Neural progenitor cell (in vitro differentiated cells): ENCODE measurements around the gene FERMT3. TPM values are rescaled to one million over a fixed set of nuclear protein-coding genes. Genes with fewer than 3 reads are reported as not detected.
A peak's percentile ranks its signal among the peaks of the same experiment; 100 is the strongest.
"Not testable (repeated sequence)": the region's sequence is repeated elsewhere in the genome, so short reads cannot be mapped to it uniquely, and the experiment has no call there.

ENCODE experiments used
- DNase-seq: peaks from one replicate; pipeline ENCODE4 v3.0.0-alpha.2; 2016; ENCODE audit warnings: low spot score
- H2AFZ ChIP-seq: fragments of 200-600 bp; sonication (generic); replicated peaks from 2 replicates; pipeline ENCODE4 v1.6.1; 2016; ENCODE audit warnings: antibody characterized with exemption
- H3F3A ChIP-seq: fragments of 200-600 bp; sonication (generic); 2 replicates; pipeline ENCODE4 v1.6.1; 2016; ENCODE audit warnings: antibody characterized with exemption, low read depth
- H3K27ac ChIP-seq: fragments of 200-600 bp; sonication (generic); 2 replicates; pipeline ENCODE4 v1.5.1; 2016; ENCODE audit warnings: mild to moderate bottlenecking
- H3K27me3 ChIP-seq: fragments of 200-600 bp; sonication (generic); 2 replicates; pipeline ENCODE4 v1.6.1; 2016; ENCODE audit warnings: mild to moderate bottlenecking, moderate library complexity
- H3K36me3 ChIP-seq: fragments of 200-600 bp; sonication (generic); 2 replicates; pipeline ENCODE4 v1.5.1; 2016
- H3K4me1 ChIP-seq: fragments of 200-600 bp; sonication (generic); 2 replicates; pipeline ENCODE4 v1.6.1; 2016; ENCODE audit warnings: mixed run types
- H3K4me2 ChIP-seq: fragments of 200-600 bp; sonication (generic); 2 replicates; pipeline ENCODE4 v1.6.1; 2016
- H3K4me3 ChIP-seq: fragments of 200-600 bp; sonication (generic); 2 replicates; pipeline ENCODE4 v1.5.1; 2016
- H3K79me2 ChIP-seq: fragments of 200-600 bp; sonication (generic); 2 replicates; pipeline ENCODE4 v1.6.1; 2016; ENCODE audit warnings: low read depth
- H3K9ac ChIP-seq: fragments of 200-600 bp; sonication (generic); 2 replicates; pipeline ENCODE4 v1.6.1; 2016
- H3K9me3 ChIP-seq: fragments of 200-600 bp; sonication (generic); 2 replicates; pipeline ENCODE4 v1.5.1; 2016; ENCODE audit warnings: low read depth
- H4K20me1 ChIP-seq: fragments of 200-600 bp; sonication (generic); 2 replicates; pipeline ENCODE4 v1.6.1; 2016; ENCODE audit warnings: low read depth
- H3K27ac Mint-ChIP-seq: 3 replicates; pipeline ENCODE4 v1.8.0; 2021; ENCODE audit warnings: mixed read lengths
- H3K27me3 Mint-ChIP-seq: 2 replicates; pipeline ENCODE4 v1.8.0; 2022; ENCODE audit warnings: low read depth, mild to moderate bottlenecking, inconsistent platforms, moderate library complexity, mixed read lengths; ENCODE audit not compliant: insufficient read depth
- H3K36me3 Mint-ChIP-seq: 3 replicates; pipeline ENCODE4 v1.8.0; 2021; ENCODE audit warnings: mixed read lengths
- H3K4me1 Mint-ChIP-seq: 3 replicates; pipeline ENCODE4 v1.8.0; 2021; ENCODE audit warnings: mixed read lengths
- H3K4me3 Mint-ChIP-seq: 3 replicates; pipeline ENCODE4 v1.8.0; 2021; ENCODE audit warnings: mild to moderate bottlenecking, moderate library complexity, mixed read lengths
- H3K9me3 Mint-ChIP-seq: 3 replicates; pipeline ENCODE4 v1.8.0; 2020; ENCODE audit warnings: mixed read lengths
- EZH2 ChIP-seq: fragments of 200-600 bp; sonication (generic); IDR thresholded peaks from 2 replicates; pipeline ENCODE4 v1.6.1; 2017; ENCODE audit warnings: antibody characterized with exemption, mild to moderate bottlenecking, moderate library complexity
- EZH2phosphoT487 ChIP-seq: fragments of 200-600 bp; sonication (generic); IDR thresholded peaks from 2 replicates; pipeline ENCODE4 v1.6.1; 2017; ENCODE audit warnings: antibody characterized with exemption
- total RNA-seq: library from RNA; depleted of rRNA; stranded (reverse); fragments of >200 nt; gene quantifications from 2 replicates; pipeline ENCODE4 v1.2.3, GENCODE V29; 2015; ENCODE audit warnings: low replicate concordance
- TF ChIP-seq, protein P1 (sequence below): fragments of 200-600 bp; sonication (generic); IDR thresholded peaks from 2 replicates; pipeline ENCODE4 v1.5.1; 2017; ENCODE audit warnings: antibody characterized with exemption, mild to moderate bottlenecking

Gene FERMT3
- total RNA-seq, result 0.31 TPM in 1 of 2 replicates, not detected in the other

DNA sequence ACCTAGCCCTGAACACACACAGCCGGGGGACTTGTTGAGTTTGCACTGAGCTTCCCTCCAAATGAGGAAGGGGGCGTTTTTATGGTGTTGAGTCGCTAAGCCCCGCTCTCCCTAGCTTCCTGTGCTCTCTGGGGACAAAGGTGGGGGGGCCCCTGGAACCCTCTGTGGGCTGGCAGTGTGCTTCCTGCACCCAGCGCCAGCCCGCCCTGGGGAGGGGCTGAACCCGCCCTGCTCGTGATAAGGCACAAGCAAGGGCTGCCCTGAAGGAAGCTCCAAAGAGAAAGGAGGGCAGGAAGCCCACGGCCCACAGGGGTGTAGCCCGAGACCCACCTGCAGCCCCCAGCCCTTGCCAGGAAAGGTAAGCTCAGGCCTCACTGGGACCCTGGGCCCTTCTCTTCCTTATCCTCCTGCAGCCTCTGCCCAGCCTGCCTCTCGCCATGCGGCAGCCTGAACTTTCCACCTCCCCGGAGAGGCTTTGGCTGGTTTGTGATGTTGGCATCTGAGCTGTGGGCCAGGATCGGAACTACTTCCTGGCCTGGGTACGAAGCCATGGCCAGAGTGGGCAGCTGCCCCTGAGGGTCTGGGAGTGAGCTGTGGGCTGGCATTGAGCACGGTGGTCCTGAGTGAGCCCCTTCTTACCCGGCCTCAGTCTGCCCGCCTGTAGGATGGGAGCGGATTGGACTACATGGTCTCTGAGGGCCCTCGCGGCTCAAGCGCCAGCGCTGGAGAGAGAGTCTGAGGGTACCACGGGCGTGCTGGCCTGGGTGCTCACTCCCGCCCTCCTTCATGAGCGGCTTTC, at the start of gene FERMT3:
FERMT3 (plus strand) TSS at position 265 of the 799 bp plus-strand sequence. CDS start 644 bp downstream, outside the sequence.
- Histone ChIP-seq H3K9me3 (no peaks in the 10 kb centered on the region), H3K4me2 (no peak within 1 kb of the TSS), H2AFZ (no peak within 1 kb of the TSS), H3K9ac (no peak within 1 kb of the TSS), H3K4me1 (peaks cover 8% of the 10 kb centered on the region), H3K27ac (peak within 1 kb of the TSS; percentile 3), H3F3A (peaks cover 33% of the 10 kb centered on the region), H3K79me2 (no peaks in the 10 kb centered on the region), H3K4me3 (no peak within 1 kb of the TSS), H3K27me3 (no peaks in the 10 kb centered on the region), H4K20me1 (peaks cover 42% of the 10 kb centered on the region), H3K36me3 (no peaks in the 10 kb centered on the region)
- TF ChIP-seq, protein P1, sequence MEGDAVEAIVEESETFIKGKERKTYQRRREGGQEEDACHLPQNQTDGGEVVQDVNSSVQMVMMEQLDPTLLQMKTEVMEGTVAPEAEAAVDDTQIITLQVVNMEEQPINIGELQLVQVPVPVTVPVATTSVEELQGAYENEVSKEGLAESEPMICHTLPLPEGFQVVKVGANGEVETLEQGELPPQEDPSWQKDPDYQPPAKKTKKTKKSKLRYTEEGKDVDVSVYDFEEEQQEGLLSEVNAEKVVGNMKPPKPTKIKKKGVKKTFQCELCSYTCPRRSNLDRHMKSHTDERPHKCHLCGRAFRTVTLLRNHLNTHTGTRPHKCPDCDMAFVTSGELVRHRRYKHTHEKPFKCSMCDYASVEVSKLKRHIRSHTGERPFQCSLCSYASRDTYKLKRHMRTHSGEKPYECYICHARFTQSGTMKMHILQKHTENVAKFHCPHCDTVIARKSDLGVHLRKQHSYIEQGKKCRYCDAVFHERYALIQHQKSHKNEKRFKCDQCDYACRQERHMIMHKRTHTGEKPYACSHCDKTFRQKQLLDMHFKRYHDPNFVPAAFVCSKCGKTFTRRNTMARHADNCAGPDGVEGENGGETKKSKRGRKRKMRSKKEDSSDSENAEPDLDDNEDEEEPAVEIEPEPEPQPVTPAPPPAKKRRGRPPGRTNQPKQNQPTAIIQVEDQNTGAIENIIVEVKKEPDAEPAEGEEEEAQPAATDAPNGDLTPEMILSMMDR, result no peak
- TF ChIP-seq EZH2phosphoT487 (no peak), EZH2 (no peak)
- Mint-ChIP-seq H3K4me1 (peaks cover 13% of the 10 kb centered on the region), H3K9me3 (no peaks in the 10 kb centered on the region), H3K27me3 (peaks cover 8% of the 10 kb centered on the region), H3K36me3 (peaks cover 21% of the 10 kb centered on the region), H3K27ac (no peak within 1 kb of the TSS), H3K4me3 (no peak within 1 kb of the TSS)
- DNase-seq, result no peak

DNA sequence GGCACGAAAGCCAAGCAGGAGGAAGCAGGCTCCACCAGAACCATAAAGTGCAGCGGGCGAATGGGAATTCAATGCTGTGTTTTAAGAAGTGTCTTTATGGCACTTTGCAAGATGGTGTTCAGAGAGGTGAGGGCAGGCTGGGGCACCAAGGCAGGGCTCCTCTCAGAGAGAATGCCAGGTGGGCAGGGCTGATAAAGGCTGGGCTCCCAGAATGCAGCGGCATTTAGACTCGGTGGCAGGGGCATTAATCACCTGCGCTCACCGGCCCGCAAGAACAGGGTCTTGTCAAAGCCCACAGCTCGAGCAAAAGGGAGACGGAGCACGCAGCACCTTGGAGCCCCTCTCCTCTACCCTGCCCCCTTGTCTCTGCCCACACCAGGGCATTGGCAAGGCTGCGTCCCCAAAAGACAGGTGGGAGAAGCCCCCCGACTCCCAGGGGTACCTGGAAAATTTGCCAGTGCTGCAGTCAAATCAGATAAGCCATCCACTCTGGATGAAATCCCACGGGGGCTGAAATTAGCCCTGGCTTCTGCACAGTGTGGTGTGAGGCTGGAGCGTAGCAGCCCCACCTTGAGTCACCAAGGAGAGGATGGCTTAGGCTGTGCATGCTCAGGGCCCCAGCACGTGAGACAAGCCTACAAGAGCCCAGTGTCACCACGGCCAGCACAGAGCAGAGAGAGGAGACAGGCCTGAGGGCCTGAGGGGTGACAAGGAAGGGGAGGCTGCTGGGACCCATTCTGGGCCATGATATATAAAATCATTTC, 48.7 kb upstream of the FERMT3 start:
- H3K4me3 Mint-ChIP-seq, result no peak overlapping the region
- no peak for DNase-seq

DNA sequence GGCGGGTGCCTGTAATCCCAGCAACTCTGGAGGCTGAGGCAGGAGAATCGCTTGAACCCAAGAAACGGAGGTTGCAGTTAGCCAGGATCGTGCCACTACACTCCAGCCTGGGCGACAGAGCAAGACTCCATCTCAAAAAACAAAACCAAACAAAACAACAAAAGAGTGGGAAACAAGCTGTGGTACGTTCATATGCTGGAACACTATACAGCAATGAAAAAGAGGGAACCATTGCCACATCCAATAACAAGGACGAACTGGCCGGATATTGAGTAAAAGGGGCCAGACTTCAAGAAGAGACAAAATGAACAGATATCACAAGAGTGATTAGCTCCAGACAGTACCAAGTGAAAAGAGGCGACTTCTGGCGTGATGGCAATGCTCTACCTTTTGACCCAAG, 45.5 kb upstream of the FERMT3 start:
- peaks cover 12% of the 10 kb centered on the region for H3K27me3 Mint-ChIP-seq
- H3F3A ChIP-seq, result peaks cover 15% of the 10 kb centered on the region
- H3K36me3 Mint-ChIP-seq, result no peaks in the 10 kb centered on the region
- H3K9me3 ChIP-seq, result no peaks in the 10 kb centered on the region
- peaks cover 14% of the 10 kb centered on the region for H3K4me1 Mint-ChIP-seq
- H3K79me2 ChIP-seq, result no peaks in the 10 kb centered on the region
- H3K4me3 Mint-ChIP-seq, result no peak overlapping the region
- peak overlapping the region; percentile 46 for H3K27ac Mint-ChIP-seq
- H3K9me3 Mint-ChIP-seq, result no peaks in the 10 kb centered on the region
- peaks cover 13% of the 10 kb centered on the region for H3K4me1 ChIP-seq
- no peak overlapping the region for H3K4me2 ChIP-seq
- no peak overlapping the region for H3K4me3 ChIP-seq
- H3K27ac ChIP-seq, result no peak overlapping the region
- no peak overlapping the region for H3K9ac ChIP-seq
- TF ChIP-seq EZH2phosphoT487, result no peak
- no peak for TF ChIP-seq EZH2
- TF ChIP-seq, protein P1, result no peak
- H3K36me3 ChIP-seq, result no peaks in the 10 kb centered on the region
- peaks cover 7% of the 10 kb centered on the region for H3K27me3 ChIP-seq
- H2AFZ ChIP-seq, result no peak overlapping the region
- no peaks in the 10 kb centered on the region for H4K20me1 ChIP-seq
- no peak for DNase-seq

More for the DNA sequence above, 48.7 kb upstream of the FERMT3 start:
- Histone ChIP-seq H3K79me2 (no peaks in the 10 kb centered on the region), H3K27me3 (no peaks in the 10 kb centered on the region), H3F3A (no peaks in the 10 kb centered on the region), H3K4me2 (no peak overlapping the region), H2AFZ (no peak overlapping the region), H3K9me3 (no peaks in the 10 kb centered on the region), H3K4me1 (no peaks in the 10 kb centered on the region), H3K9ac (no peak overlapping the region), H3K4me3 (no peak overlapping the region), H4K20me1 (peaks cover 14% of the 10 kb centered on the region), H3K27ac (no peak overlapping the region), H3K36me3 (no peaks in the 10 kb centered on the region)
- Mint-ChIP-seq H3K27me3 (peaks cover 15% of the 10 kb centered on the region), H3K4me1 (peaks cover 18% of the 10 kb centered on the region), H3K9me3 (no peaks in the 10 kb centered on the region), H3K36me3 (no peaks in the 10 kb centered on the region), H3K27ac (peak overlapping the region; percentile 50)
- TF ChIP-seq, protein P1, result no peak
- TF ChIP-seq EZH2, result no peak
- TF ChIP-seq EZH2phosphoT487, result no peak

DNA sequence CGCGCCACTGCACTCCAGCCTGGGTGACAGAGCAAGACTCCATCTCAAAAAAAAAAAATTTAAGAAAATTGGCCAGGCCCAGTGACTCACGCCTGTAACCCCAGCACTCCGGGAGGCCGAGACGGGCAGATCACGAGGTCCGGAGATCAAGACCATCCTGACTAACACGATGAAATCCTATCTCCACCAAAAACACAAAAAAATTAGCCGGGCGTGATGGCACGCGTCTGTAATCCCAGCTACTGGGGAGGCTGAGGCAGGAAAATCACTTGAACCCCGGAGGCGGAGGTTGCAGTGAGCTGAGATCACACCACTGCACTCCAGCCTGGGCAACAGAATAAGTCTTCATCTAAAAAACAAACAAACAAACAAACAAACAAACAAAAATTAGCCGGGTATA, 43.8 kb upstream of the FERMT3 start:
- not testable (repeated sequence) for H3K4me3 Mint-ChIP-seq, H3K27ac Mint-ChIP-seq, H3K9me3 ChIP-seq, DNase-seq, H3K9ac ChIP-seq, H3K79me2 ChIP-seq, H3K9me3 Mint-ChIP-seq, H3K36me3 ChIP-seq, H3K4me2 ChIP-seq, H3K27ac ChIP-seq, H3K4me3 ChIP-seq, H3K36me3 Mint-ChIP-seq, H2AFZ ChIP-seq, H4K20me1 ChIP-seq
- peaks cover 13% of the 10 kb centered on the region for H3K27me3 ChIP-seq
- H3K27me3 Mint-ChIP-seq, result peaks cover 12% of the 10 kb centered on the region
- peaks cover 13% of the 10 kb centered on the region for H3K4me1 ChIP-seq
- peaks cover 14% of the 10 kb centered on the region for H3K4me1 Mint-ChIP-seq
- peaks cover 15% of the 10 kb centered on the region for H3F3A ChIP-seq
